Caco-2 (cell line): ENCODE measurements around the gene AHRR. TPM values are rescaled to one million over a fixed set of nuclear protein-coding genes. Genes with fewer than 3 reads are reported as not detected.

Experiments
- BruUV-seq: library from RNA; stranded (reverse); fragments of 400-500 nt; replicated peaks from 2 replicates; lab custom pipeline; 2021; lab: Mats Ljungman, UMichigan
- CTCF ChIA-PET: fragments of 300-600 bp; sonication (Branson Sonifier 250); formaldehyde crosslinking; loops from one replicate; lab custom pipeline; 2022; ENCODE audit warnings: antibody characterized with exemption; lab: Charles Lee
- POLR2A ChIA-PET: fragments of 300-600 bp; sonication (Branson Sonifier 250); formaldehyde crosslinking; loops from one replicate; lab custom pipeline; 2022; ENCODE audit warnings: antibody characterized with exemption; lab: Charles Lee
- DNase-seq, 2 experiments: peaks; one replicate each; pipeline versions ENCODE4 v3.0.0 to v3.0.0-alpha.2; 2020 to 2022
- H3K27me3 ChIP-seq: replicated peaks from 2 replicates; pipeline ENCODE4 v1.6.0; 2011; ENCODE audit warnings: low read length; ENCODE audit not compliant: control insufficient read depth, insufficient read depth
- H3K36me3 ChIP-seq: 2 replicates; pipeline ENCODE4 v1.5.1; 2011; ENCODE audit warnings: low read length; ENCODE audit not compliant: control insufficient read depth, insufficient read depth
- H3K4me1 ChIP-seq: fragments of 250-450 bp; sonication (Bioruptor Pico); 2 replicates; pipeline ENCODE4 v1.5.1; 2020; ENCODE audit warnings: mild to moderate bottlenecking
- H3K4me3 ChIP-seq: 2 replicates; pipeline ENCODE4 v1.5.1; 2011; ENCODE audit warnings: low read depth, mild to moderate bottlenecking, control low read depth, low read length
- H3K9me3 ChIP-seq: fragments of 250-450 bp; sonication (Bioruptor Pico); 2 replicates; pipeline ENCODE4 v1.5.1; 2020; ENCODE audit warnings: mild to moderate bottlenecking, moderate library complexity
- H3K27ac Mint-ChIP-seq: one replicate; pipeline ENCODE4 v1.8.0; 2022; ENCODE audit warnings: mixed read lengths; ENCODE audit not compliant: unreplicated experiment
- H3K27me3 Mint-ChIP-seq: one replicate; pipeline ENCODE4 v1.8.0; 2022; ENCODE audit warnings: mixed read lengths; ENCODE audit not compliant: insufficient read depth, unreplicated experiment
- H3K36me3 Mint-ChIP-seq: one replicate; pipeline ENCODE4 v1.8.0; 2022; ENCODE audit warnings: mild to moderate bottlenecking, mixed read lengths; ENCODE audit not compliant: insufficient read depth, unreplicated experiment
- H3K4me1 Mint-ChIP-seq: one replicate; pipeline ENCODE4 v1.8.0; 2022; ENCODE audit warnings: low read depth, mixed read lengths; ENCODE audit not compliant: unreplicated experiment
- H3K4me3 Mint-ChIP-seq: one replicate; pipeline ENCODE4 v1.8.0; 2022; ENCODE audit warnings: mild to moderate bottlenecking, moderate library complexity, mixed read lengths; ENCODE audit not compliant: unreplicated experiment
- H3K9me3 Mint-ChIP-seq: one replicate; pipeline ENCODE4 v1.8.0; 2022; ENCODE audit warnings: mixed read lengths; ENCODE audit not compliant: unreplicated experiment
- CTCF ChIP-seq, 2 experiments: fragments of 200-600 bp in 1 of 2; IDR thresholded peaks; 1 replicate in 1 of 2; 2 replicates in 1 of 2; pipeline versions ENCODE4 v1.5.1 to v1.8.0; 2011 to 2022; ENCODE audit warnings: antibody characterized with exemption in 1 of 2, control low read depth in 1 of 2, inconsistent platforms in 1 of 2, low read depth in 1 of 2, low read length in 1 of 2, mild to moderate bottlenecking in 1 of 2, moderate library complexity in 1 of 2; ENCODE audit not compliant: insufficient read depth in 1 of 2, severe bottlenecking in 1 of 2, unreplicated experiment in 1 of 2
- intact Hi-C: fragments of 100-400 bp; cut with micrococcal nuclease; formaldehyde crosslinking; loops from one replicate; pipeline ENCODE4 v1.10.0; 2022; ENCODE audit not compliant: unreplicated experiment
- total RNA-seq: library from RNA; stranded (reverse); gene quantifications from 2 replicates; pipeline ENCODE4 v1.2.3, GENCODE V29; 2022

AHRR gene
- total RNA-seq, 1 experiment from 2014 or later = 1.1 TPM

GRCh38 chr5:418162-419121 is 96.9 kb downstream of the AHRR start:
- TF ChIP-seq CTCF (IDR thresholded peaks at IDR 0.05; ENCODE audit: insufficient read depth in 1 of 2, low read depth in 1 of 2, low read length in 1 of 2, severe bottlenecking in 1 of 2, unreplicated experiment in 1 of 2) = no peak
- Mint-ChIP-seq H3K27me3 (no peaks in the 10 kb centered on the region), H3K27ac (no peak overlapping the region), H3K9me3 (no peaks in the 10 kb centered on the region), H3K4me1 (no peaks in the 10 kb centered on the region), H3K36me3 (no peaks in the 10 kb centered on the region), H3K4me3 (no peak overlapping the region)
- Histone ChIP-seq H3K36me3 (no peaks in the 10 kb centered on the region), H3K9me3 (no peaks in the 10 kb centered on the region), H3K4me1 (peaks cover 5% of the 10 kb centered on the region; the same call in 1 of the 2 replicates), H3K27me3 (no peaks in the 10 kb centered on the region), H3K4me3 (no peak overlapping the region)
- ChIA-PET CTCF (no interaction called here), POLR2A (no interaction called here)
- intact Hi-C loops = no loop called here
- no TSS peak for BruUV-seq
- DNase-seq = no peak

GRCh38 chr5:419970-420369 is 98.5 kb downstream of the AHRR start:
- no TSS peak for BruUV-seq
- Histone ChIP-seq H3K9me3 (no peaks in the 10 kb centered on the region), H3K27me3 (no peaks in the 10 kb centered on the region), H3K4me3 (no peak overlapping the region), H3K4me1 (no peaks in the 10 kb centered on the region), H3K36me3 (no peaks in the 10 kb centered on the region)
- intact Hi-C loops = no loop called here
- Mint-ChIP-seq H3K9me3 (no peaks in the 10 kb centered on the region), H3K36me3 (no peaks in the 10 kb centered on the region), H3K27ac (no peak overlapping the region), H3K27me3 (no peaks in the 10 kb centered on the region), H3K4me1 (no peaks in the 10 kb centered on the region), H3K4me3 (no peak overlapping the region)
- DNase-seq = no peak
- ChIA-PET CTCF (no interaction called here), POLR2A (no interaction called here)
- no peak for TF ChIP-seq CTCF (IDR thresholded peaks at IDR 0.05; ENCODE audit: insufficient read depth in 1 of 2, low read depth in 1 of 2, low read length in 1 of 2, severe bottlenecking in 1 of 2, unreplicated experiment in 1 of 2)

- Mint-ChIP-seq H3K27ac (no peak overlapping the region), H3K4me3 (no peak overlapping the region), H3K36me3 (no peaks in the 10 kb centered on the region), H3K9me3 (peaks cover 2% of the 10 kb centered on the region), H3K27me3 (no peaks in the 10 kb centered on the region), H3K4me1 (no peaks in the 10 kb centered on the region)
- Histone ChIP-seq H3K9me3 (no peaks in the 10 kb centered on the region), H3K4me3 (no peak overlapping the region), H3K27me3 (no peaks in the 10 kb centered on the region), H3K36me3 (no peaks in the 10 kb centered on the region), H3K4me1 (no peaks in the 10 kb centered on the region)
- no peak for DNase-seq
- POLR2A ChIA-PET = no interaction called here
- CTCF ChIA-PET = no interaction called here
- TF ChIP-seq CTCF (IDR thresholded peaks at IDR 0.05; ENCODE audit: insufficient read depth in 1 of 2, low read depth in 1 of 2, low read length in 1 of 2, severe bottlenecking in 1 of 2, unreplicated experiment in 1 of 2) = no peak
- intact Hi-C loops = no loop called here
- BruUV-seq = no TSS peak
Measured at GRCh38 chr5:420632-421286, 99.2 kb downstream of the AHRR start.
